ENCODE data around the gene RAB34.

RAB34 gene

GRCh38 chr17:28707339-28707720, 10.3 kb downstream of the RAB34 start:
- in situ Hi-C loops (cut with MboI; ENCODE audit: low pct_unique_long_range_greater_than_20kb, low sequenced_read_pairs, unreplicated experiment): no loop called here
- no peak for DNase-seq (ENCODE audit: low spot score)
- TF ChIP-seq CTCF (IDR thresholded peaks at IDR 0.05; ENCODE audit: extremely low read depth, insufficient read depth, missing control alignments): no peak

GRCh38 chr17:28706471-28707338, 11.0 kb downstream of the RAB34 start:
- no peak for DNase-seq (ENCODE audit: low spot score)
- TF ChIP-seq CTCF (IDR thresholded peaks at IDR 0.05; ENCODE audit: extremely low read depth, insufficient read depth, missing control alignments): no peak
- in situ Hi-C loops (cut with MboI; ENCODE audit: low pct_unique_long_range_greater_than_20kb, low sequenced_read_pairs, unreplicated experiment): no loop called here

GRCh38 chr17:28705728-28706334, 11.8 kb downstream of the RAB34 start:
- DNase-seq (ENCODE audit: low spot score): no peak
- no peak for TF ChIP-seq CTCF (IDR thresholded peaks at IDR 0.05; ENCODE audit: extremely low read depth, insufficient read depth, missing control alignments)
- in situ Hi-C loops (cut with MboI; ENCODE audit: low pct_unique_long_range_greater_than_20kb, low sequenced_read_pairs, unreplicated experiment): no loop called here

- in situ Hi-C loops (cut with MboI; ENCODE audit: low pct_unique_long_range_greater_than_20kb, low sequenced_read_pairs, unreplicated experiment): no loop called here
Measured at GRCh38 chr17:28705074-28705659, 12.5 kb downstream of the RAB34 start.

GRCh38 chr17:28704219-28704858, 13.3 kb downstream of the RAB34 start:
- no peak for DNase-seq (ENCODE audit: low spot score)
- in situ Hi-C loops (cut with MboI; ENCODE audit: low pct_unique_long_range_greater_than_20kb, low sequenced_read_pairs, unreplicated experiment): no loop called here
- TF ChIP-seq CTCF (IDR thresholded peaks at IDR 0.05; ENCODE audit: extremely low read depth, insufficient read depth, missing control alignments): no peak

More at GRCh38 chr17:28705074-28705659, 12.5 kb downstream of the RAB34 start:
- no peak for DNase-seq (ENCODE audit: low spot score)
- no peak for TF ChIP-seq CTCF (IDR thresholded peaks at IDR 0.05; ENCODE audit: extremely low read depth, insufficient read depth, missing control alignments)

- DNase-seq (ENCODE audit: low spot score): no peak
- in situ Hi-C loops (cut with MboI; ENCODE audit: low pct_unique_long_range_greater_than_20kb, low sequenced_read_pairs, unreplicated experiment): no loop called here
- TF ChIP-seq CTCF (IDR thresholded peaks at IDR 0.05; ENCODE audit: extremely low read depth, insufficient read depth, missing control alignments): no peak
Measured at GRCh38 chr17:28703552-28704218, 14.0 kb downstream of the RAB34 start.

All from GM13977 (cell line).